ENCODE measurements around the gene ACSL6.

ACSL6 gene

GRCh38 chr5:131998431-131999040 lies 12.9 kb downstream of the ACSL6 start:
- no peak for DNase-seq

- DNase-seq: no peak
Observed at GRCh38 chr5:131997727-131998117, 13.7 kb downstream of the ACSL6 start.

GRCh38 chr5:131997026-131997726 lies 14.3 kb downstream of the ACSL6 start:
- no peak for DNase-seq

GRCh38 chr5:131996210-131997025 lies 15.0 kb downstream of the ACSL6 start:
- no peak for DNase-seq

- no peak for DNase-seq
Observed at GRCh38 chr5:131994533-131995226, 16.8 kb downstream of the ACSL6 start.

- DNase-seq: no peak
Observed at GRCh38 chr5:131994090-131994489, 17.4 kb downstream of the ACSL6 start.

- no peak for DNase-seq
Observed at GRCh38 chr5:131993676-131994075, 17.8 kb downstream of the ACSL6 start.

- no peak for DNase-seq
Observed at GRCh38 chr5:131992370-131992769, 19.1 kb downstream of the ACSL6 start.

GRCh38 chr5:131991593-131992324 lies 19.7 kb downstream of the ACSL6 start:
- no peak for DNase-seq

- no peak for DNase-seq
Observed at GRCh38 chr5:131990716-131991115, 20.7 kb downstream of the ACSL6 start.

- DNase-seq: no peak
Observed at GRCh38 chr5:131988601-131989000, 22.9 kb downstream of the ACSL6 start.

- no peak for DNase-seq
Observed at GRCh38 chr5:131987251-131987650, 24.2 kb downstream of the ACSL6 start.

- no peak for DNase-seq
Observed at GRCh38 chr5:131986161-131986912, 25.1 kb downstream of the ACSL6 start.

- no peak for DNase-seq
Observed at GRCh38 chr5:131984956-131985665, 26.3 kb downstream of the ACSL6 start.

- no peak for DNase-seq
Observed at GRCh38 chr5:131983244-131983771, 28.1 kb downstream of the ACSL6 start.

- DNase-seq: no peak
Observed at GRCh38 chr5:131981516-131981915, 29.9 kb downstream of the ACSL6 start.

GRCh38 chr5:131980696-131981095 lies 30.8 kb downstream of the ACSL6 start:
- no peak for DNase-seq

GRCh38 chr5:131979816-131980215 lies 31.6 kb downstream of the ACSL6 start:
- DNase-seq: no peak

GRCh38 chr5:131977212-131977604 lies 34.2 kb downstream of the ACSL6 start:
- no peak for DNase-seq

GRCh38 chr5:131976414-131977211 lies 34.8 kb downstream of the ACSL6 start:
- no peak for DNase-seq

Data from AML-193 (cell line).